SK-N-SH treated with all-trans-retinoic acid at 6 μM for 48 hours (cell line): ENCODE results near the gene EPHB2.
A peak's percentile ranks its signal among the peaks of the same experiment; 100 is the strongest.

Source experiments
- ATAC-seq: fragments of 200-7000 bp; cut with Tn5 transposase; 3 replicates; pipeline ENCODE4 v1.9.1; 2020; ENCODE audit warnings: mild to moderate bottlenecking, moderate library complexity
- ARNTL ChIP-seq: fragments of 450-650 bp; formaldehyde crosslinking; IDR thresholded peaks from 2 replicates; pipeline ENCODE4 v1.5.0; 2020; ENCODE audit warnings: low read depth, mild to moderate bottlenecking, moderate library complexity, borderline replicate concordance
- BACH2 ChIP-seq: fragments of 250-450 bp; sonication (Bioruptor Pico); IDR thresholded peaks from 2 replicates; pipeline ENCODE4 v1.9.0; 2021; ENCODE audit warnings: mild to moderate bottlenecking, borderline replicate concordance
- CREB5 ChIP-seq: fragments of 250-450 bp; sonication (Bioruptor Pico); IDR thresholded peaks from 2 replicates; pipeline ENCODE4 v1.5.1; 2020; ENCODE audit warnings: low read depth, mild to moderate bottlenecking, moderate library complexity
- CSDC2 ChIP-seq: fragments of 250-450 bp; sonication (Bioruptor Pico); IDR thresholded peaks from 2 replicates; pipeline ENCODE4 v1.5.0; 2020; ENCODE audit warnings: mild to moderate bottlenecking, moderate library complexity
- CSRNP3 ChIP-seq: fragments of 250-450 bp; sonication (Bioruptor Pico); IDR thresholded peaks from 2 replicates; pipeline ENCODE4 v1.5.1; 2021; ENCODE audit warnings: mild to moderate bottlenecking, moderate library complexity
- GLIS3 ChIP-seq: fragments of 250-450 bp; sonication (Bioruptor Pico); IDR thresholded peaks from 2 replicates; pipeline ENCODE4 v1.5.0; 2020; ENCODE audit warnings: mild to moderate bottlenecking, moderate library complexity
- ISL1 ChIP-seq: fragments of 250-450 bp; sonication (Bioruptor Pico); IDR thresholded peaks from 2 replicates; pipeline ENCODE4 v2.1.2; 2022; ENCODE audit warnings: mild to moderate bottlenecking, moderate library complexity
- OSR1 ChIP-seq: fragments of 250-450 bp; sonication (Bioruptor Pico); IDR thresholded peaks from 2 replicates; pipeline ENCODE4 v1.8.0; 2022; ENCODE audit warnings: moderate library complexity, mild to moderate bottlenecking, inconsistent platforms
- PATZ1 ChIP-seq: fragments of 250-450 bp; sonication (Bioruptor Pico); IDR thresholded peaks from 2 replicates; pipeline ENCODE4 v1.8.0; 2020; ENCODE audit warnings: mild to moderate bottlenecking, moderate library complexity, borderline replicate concordance
- POU6F1 ChIP-seq: fragments of 250-450 bp; sonication (Bioruptor Pico); IDR thresholded peaks from 2 replicates; pipeline ENCODE4 v1.8.0; 2021; ENCODE audit warnings: low read depth, mild to moderate bottlenecking, moderate library complexity, borderline replicate concordance
- PPARA ChIP-seq: fragments of 250-450 bp; sonication (Bioruptor Pico); IDR thresholded peaks from 2 replicates; pipeline ENCODE4 v1.5.0; 2020; ENCODE audit warnings: mild to moderate bottlenecking, borderline replicate concordance
- RARB ChIP-seq: fragments of 250-450 bp; sonication (Bioruptor Pico); IDR thresholded peaks from 2 replicates; pipeline ENCODE4 v1.8.0; 2021; ENCODE audit warnings: mild to moderate bottlenecking, moderate library complexity
- SNAI2 ChIP-seq: fragments of 250-450 bp; sonication (Bioruptor Pico); IDR thresholded peaks from 2 replicates; pipeline ENCODE4 v1.5.0; 2020; ENCODE audit warnings: mild to moderate bottlenecking, moderate library complexity
- TCF4 ChIP-seq: fragments of 250-450 bp; sonication (Bioruptor Pico); IDR thresholded peaks from 2 replicates; pipeline ENCODE4 v1.8.0; 2021; ENCODE audit warnings: mild to moderate bottlenecking, moderate library complexity, borderline replicate concordance
- TOX ChIP-seq: fragments of 250-450 bp; sonication (Bioruptor Pico); IDR thresholded peaks from 2 replicates; pipeline ENCODE4 v1.8.0; 2021; ENCODE audit warnings: mild to moderate bottlenecking, moderate library complexity, borderline replicate concordance
- TSHZ2 ChIP-seq: fragments of 250-450 bp; sonication (Bioruptor Pico); IDR thresholded peaks from 2 replicates; pipeline ENCODE4 v1.5.0; 2020; ENCODE audit warnings: mild to moderate bottlenecking, moderate library complexity
- ZC3H10 ChIP-seq: fragments of 250-450 bp; sonication (Bioruptor Pico); IDR thresholded peaks from 2 replicates; pipeline ENCODE4 v1.5.1; 2021; ENCODE audit warnings: mild to moderate bottlenecking, moderate library complexity
- ZFP3 ChIP-seq: fragments of 250-450 bp; sonication (Bioruptor Pico); IDR thresholded peaks from 2 replicates; pipeline ENCODE4 v1.5.0; 2020; ENCODE audit warnings: mild to moderate bottlenecking, moderate library complexity
- ZFP30 ChIP-seq: fragments of 450-650 bp; formaldehyde crosslinking; IDR thresholded peaks from 2 replicates; pipeline ENCODE4 v1.5.0; 2022; ENCODE audit warnings: mild to moderate bottlenecking, moderate library complexity
- ZNF70 ChIP-seq: fragments of 450-650 bp; formaldehyde crosslinking; IDR thresholded peaks from 2 replicates; pipeline ENCODE4 v1.5.0; 2020; ENCODE audit warnings: mild to moderate bottlenecking, moderate library complexity

EPHB2 gene

GRCh38 chr1:22879445-22879844 lies 168.8 kb downstream of the EPHB2 start (continued):
- TF ChIP-seq TCF4 (CRISPR knock-in tag) (no peak), ZC3H10 (no peak), OSR1 (CRISPR knock-in tag) (no peak)

- peak; percentile 76 for ATAC-seq
- TF ChIP-seq CSDC2, result no peak
- no peak for TF ChIP-seq TCF4 (CRISPR knock-in tag)
- TF ChIP-seq BACH2 (CRISPR knock-in tag), result no peak
- TF ChIP-seq TOX (CRISPR knock-in tag), result no peak
- TF ChIP-seq ZFP3 (CRISPR knock-in tag), result no peak
- no peak for TF ChIP-seq PATZ1
- no peak for TF ChIP-seq GLIS3
- no peak for TF ChIP-seq OSR1 (CRISPR knock-in tag)
- no peak for TF ChIP-seq ZNF70
- no peak for TF ChIP-seq CSRNP3 (CRISPR knock-in tag)
- no peak for TF ChIP-seq ARNTL (CRISPR knock-in tag)
- TF ChIP-seq RARB (CRISPR knock-in tag), result no peak
- TF ChIP-seq CREB5, result no peak
- TF ChIP-seq POU6F1, result no peak
- no peak for TF ChIP-seq SNAI2 (CRISPR knock-in tag)
- no peak for TF ChIP-seq ZC3H10
- TF ChIP-seq TSHZ2 (CRISPR knock-in tag), result no peak
- TF ChIP-seq PPARA, result no peak
Observed at GRCh38 chr1:22880174-22880601, 169.5 kb downstream of the EPHB2 start.

GRCh38 chr1:22883406-22883805 lies 172.8 kb downstream of the EPHB2 start:
- ATAC-seq, result no peak

More at GRCh38 chr1:22883406-22883805, 172.8 kb downstream of the EPHB2 start:
- TF ChIP-seq ARNTL (CRISPR knock-in tag) (no peak), ZFP30 (CRISPR knock-in tag) (no peak), OSR1 (CRISPR knock-in tag) (no peak), CSDC2 (no peak), TCF4 (CRISPR knock-in tag) (no peak), ISL1 (no peak), ZNF70 (no peak), CSRNP3 (CRISPR knock-in tag) (no peak), ZFP3 (CRISPR knock-in tag) (no peak)
